ENCODE measurements around the gene BABAM1.
"Not testable (repeated sequence)": the region's sequence is repeated elsewhere in the genome, so short reads cannot be mapped to it uniquely, and the experiment has no call there.

BABAM1 gene

DNA sequence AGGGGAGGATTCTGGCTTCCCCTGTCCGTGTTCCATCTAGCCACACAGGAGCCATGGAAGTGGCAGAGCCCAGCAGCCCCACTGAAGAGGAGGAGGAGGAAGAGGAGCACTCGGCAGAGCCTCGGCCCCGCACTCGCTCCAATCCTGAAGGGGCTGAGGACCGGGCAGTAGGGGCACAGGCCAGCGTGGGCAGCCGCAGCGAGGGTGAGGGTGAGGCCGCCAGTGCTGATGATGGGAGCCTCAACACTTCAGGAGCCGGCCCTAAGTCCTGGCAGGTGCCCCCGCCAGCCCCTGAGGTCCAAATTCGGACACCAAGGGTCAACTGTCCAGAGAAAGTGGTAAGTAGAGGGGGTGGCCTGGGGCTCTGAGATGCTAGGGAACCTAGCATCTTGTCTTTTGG, 1.5 kb downstream of the BABAM1 start:
- no peak for DNase-seq (ENCODE audit: low read depth in 2 of 2)

DNA sequence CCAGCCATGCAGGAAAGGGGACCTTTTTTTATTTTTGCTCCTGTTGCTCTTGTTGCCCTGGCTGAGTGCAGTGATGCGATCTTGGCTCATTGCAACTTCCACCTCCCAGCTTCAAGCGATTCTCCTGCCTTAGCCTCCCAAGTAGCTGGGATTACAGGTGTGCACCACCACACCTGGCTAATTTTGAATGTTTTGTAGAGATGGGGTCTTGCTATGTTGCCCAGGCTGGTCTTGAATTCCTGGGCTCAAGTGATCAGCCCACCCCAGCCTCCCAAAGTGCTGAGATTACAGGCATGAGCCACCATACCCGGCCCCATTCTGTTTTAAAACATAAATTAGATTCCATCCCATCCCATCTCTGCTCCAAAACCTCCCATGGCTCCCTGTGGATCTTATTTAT, 7.6 kb downstream of the BABAM1 start:
- not testable (repeated sequence) for DNase-seq (ENCODE audit: low read depth in 2 of 2)

DNA sequence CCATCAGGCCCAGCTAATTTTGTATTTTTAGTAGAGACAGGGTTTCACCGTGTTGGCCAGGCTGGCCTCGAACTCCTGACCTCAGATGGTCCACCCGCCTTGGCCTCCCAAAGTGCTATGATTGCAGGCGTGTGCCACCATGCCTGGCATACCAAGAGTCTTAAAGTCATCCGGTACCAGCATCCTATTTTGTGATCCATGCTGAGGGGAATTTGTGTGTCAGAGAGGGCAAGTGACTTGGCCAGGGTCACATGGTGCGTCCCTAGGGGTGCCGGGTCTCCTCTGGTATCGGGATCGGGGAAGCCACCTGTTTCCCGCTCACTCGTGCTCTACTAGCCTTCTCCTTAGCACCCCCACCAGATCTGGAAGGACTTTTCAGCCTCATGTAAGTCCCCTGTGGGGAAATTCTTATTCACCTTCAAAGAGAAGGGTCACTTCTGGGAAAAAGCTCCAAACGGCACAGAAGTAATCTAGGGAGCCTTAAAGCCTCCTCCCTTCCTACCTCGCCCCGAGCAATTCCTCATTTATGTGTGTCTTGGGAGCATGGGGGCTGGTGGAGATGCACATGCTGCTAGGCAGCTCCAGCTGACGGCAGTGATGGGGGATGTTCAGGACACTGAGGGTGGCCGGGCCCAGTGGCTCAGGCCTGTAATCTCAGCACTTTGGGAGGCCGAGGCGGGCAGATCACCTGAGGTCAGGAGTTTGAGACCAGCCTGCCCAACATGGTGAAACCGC, 8.4 kb downstream of the BABAM1 start:
- DNase-seq (ENCODE audit: low read depth in 2 of 2) = no peak

DNA sequence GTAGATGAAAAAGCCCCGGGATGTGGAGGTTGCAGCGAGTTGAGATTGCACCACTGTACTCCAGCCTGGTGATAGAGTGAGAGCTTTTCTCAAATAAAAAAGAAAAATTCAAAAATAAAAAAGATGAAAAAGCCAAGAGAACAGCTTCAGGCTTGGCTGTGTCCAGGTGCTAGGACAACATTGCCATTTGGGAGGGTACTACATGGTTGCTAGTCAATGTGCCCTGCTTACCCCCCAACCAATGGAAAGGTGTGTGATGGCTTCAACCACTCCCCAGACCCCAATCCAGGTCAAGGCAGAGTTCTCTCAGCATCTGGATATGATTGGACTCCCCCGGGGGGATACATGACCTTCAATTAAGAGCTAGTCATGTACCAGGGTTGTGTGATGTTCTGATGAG, 12.2 kb downstream of the BABAM1 start:
- no peak for DNase-seq (ENCODE audit: low read depth in 2 of 2)

DNA sequence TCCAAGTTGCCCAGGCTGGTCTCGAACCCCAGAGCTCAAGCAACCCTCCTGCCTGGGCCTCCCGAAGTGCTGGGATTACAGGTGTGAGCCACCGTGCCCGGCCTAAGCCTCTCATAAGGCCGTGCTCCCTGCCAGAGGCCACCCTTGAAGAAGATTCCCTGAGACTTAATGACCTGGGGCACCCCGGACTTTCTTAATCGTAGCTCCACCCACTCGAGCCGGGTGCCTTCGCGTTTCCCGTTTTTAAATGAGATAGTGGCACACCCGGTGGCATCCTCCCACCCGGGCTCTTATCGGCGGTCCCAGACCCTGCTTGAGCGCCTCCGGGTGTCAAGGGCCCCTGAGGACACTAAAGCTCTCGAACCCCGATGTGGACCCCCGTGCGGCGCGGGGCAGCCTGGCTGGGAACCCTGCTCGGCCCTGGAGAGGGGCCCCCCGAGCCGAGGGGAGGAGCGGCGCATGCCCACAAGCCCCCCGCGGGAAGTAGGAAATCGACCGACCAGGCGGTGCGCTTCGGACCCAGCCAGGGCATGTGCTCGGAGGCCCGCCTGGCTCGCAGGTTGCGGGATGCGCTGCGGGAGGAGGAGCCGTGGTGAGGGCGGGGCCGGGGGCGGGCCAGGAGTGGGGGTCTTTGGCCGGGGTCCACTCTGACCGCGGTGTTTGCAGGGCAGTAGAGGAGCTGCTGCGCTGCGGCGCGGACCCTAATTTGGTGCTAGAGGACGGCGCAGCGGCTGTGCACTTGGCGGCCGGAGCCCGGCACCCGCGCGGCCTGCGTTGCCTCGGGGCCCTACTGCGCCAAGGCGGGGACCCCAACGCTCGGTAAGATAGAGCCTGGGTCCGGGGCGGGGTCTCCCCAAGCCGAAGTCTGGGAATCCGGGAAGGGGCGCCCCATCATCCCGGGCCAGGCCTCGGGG, 14.4 kb downstream of the BABAM1 start, which contains the start of gene ANKLE1:
Gene ANKLE1 (plus strand): TSS at position 511 of the 914 bp plus-strand sequence. CDS start 20 bp downstream, at position 531.
- DNase-seq (ENCODE audit: low read depth in 2 of 2) = no peak

DNA sequence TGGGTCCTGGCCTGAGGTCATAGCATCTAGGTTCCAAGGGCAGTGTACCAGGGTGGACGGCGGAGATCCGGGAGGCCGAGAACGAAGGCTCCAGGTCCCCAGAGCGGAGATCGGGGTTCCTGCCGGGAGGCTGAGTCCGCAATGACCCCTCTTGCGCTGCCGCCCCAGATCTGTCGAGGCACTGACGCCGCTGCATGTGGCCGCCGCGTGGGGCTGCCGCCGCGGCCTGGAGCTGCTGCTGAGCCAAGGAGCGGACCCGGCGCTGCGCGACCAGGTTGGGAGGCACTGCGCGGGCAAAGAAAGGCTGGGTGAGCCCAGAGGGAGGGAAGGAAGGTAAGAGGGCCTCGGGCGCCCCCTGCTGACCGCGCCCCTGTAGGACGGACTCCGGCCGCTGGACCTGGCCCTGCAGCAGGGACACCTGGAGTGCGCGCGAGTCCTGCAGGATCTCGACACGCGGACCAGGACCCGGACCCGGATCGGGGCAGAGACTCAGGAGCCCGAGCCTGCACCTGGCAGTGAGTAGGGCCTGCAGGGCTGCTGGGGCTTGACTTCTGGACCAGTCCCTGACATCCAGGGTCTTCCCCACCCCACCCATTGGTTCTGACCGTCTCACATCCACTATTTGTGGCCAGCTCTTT, 15.4 kb downstream of the BABAM1 start:
- DNase-seq (ENCODE audit: low read depth in 2 of 2) = peak; percentile 50 to 62

DNA sequence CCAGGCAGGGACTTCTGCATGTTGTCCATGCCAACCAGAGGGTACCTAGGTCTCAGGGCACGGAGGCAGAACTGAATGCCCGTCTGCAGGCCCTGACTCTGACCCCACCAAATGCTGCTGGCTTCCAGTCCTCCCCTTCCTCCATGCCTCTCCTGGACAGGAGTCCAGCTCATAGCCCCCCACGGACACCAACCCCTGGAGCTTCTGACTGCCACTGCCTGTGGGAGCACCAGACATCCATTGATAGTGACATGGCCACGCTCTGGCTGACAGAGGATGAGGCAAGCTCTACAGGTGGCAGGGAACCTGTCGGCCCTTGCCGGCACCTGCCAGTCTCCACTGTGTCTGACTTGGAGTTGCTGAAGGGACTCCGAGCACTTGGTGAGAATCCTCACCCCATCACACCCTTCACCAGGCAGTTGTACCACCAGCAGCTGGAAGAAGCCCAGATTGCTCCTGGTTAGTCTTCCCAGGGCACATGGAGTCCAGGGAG, 16.3 kb downstream of the BABAM1 start:
- no peak for DNase-seq (ENCODE audit: low read depth in 2 of 2)

DNA sequence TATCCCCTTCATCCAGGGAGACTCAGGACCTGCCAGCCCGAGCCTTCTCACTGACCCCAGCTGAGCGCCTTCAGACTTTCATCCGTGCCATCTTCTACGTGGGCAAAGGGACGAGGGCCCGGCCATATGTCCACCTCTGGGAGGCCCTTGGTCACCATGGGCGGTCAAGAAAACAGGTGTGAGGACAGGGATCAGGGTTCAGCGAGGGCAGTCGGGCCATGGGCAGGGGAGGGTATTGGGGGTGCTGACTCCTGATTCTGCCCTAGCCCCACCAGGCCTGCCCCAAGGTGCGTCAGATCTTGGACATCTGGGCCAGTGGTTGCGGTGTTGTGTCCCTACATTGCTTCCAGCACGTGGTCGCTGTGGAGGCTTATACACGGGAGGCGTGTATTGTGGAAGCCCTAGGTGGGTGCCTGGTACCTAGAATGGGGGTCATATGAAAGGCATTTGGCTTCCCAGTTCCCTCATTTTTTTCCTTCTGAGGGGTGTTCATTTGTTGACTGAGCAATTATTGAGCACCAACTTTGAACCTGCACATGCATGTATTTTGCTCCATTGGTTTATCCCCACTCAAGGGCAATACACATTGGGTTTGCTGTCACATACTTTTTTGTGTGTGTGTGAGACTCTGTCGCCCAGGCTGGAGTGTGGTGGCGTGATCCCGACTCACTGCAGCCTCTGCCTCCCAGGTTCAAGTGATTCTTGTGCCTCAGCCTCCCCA, 18.3 kb downstream of the BABAM1 start:
- DNase-seq (ENCODE audit: low read depth in 2 of 2) = no peak

DNA sequence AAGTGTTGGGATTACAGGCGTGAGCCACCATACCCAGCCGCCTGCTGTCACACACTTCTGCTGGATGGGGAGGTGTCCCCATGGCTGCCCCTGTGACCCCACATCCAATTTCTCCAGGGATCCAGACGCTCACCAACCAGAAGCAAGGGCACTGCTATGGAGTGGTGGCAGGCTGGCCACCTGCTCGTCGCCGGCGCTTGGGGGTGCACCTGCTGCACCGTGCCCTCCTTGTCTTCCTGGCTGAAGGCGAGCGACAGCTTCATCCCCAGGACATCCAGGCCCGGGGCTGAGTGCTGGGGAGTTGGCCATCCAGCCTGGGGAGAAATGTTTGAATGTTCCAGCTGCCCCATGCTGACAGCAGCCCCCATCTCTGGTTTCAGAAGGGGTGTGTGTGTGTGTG, 19.0 kb downstream of the BABAM1 start:
- no peak for DNase-seq (ENCODE audit: low read depth in 2 of 2)

DNA sequence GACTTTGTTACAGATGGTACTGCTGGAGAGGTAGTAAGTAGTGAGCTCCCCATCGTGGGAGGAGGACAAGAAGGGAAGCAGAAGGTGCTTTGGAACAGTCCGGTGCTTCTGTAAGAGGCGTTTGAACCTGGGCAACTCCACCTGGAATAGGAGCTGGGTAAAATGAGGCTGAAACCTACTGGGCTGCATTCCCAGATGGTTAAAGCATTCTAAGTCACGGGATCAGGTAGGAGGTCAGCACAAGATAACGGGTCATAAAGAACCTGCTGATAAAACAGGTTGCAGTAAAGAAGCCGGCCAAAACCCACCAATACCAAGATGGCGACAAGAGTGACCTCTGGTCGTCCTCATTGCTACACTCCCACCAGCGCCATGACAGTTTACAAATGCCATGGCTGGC, 19.5 kb downstream of the BABAM1 start:
- DNase-seq (ENCODE audit: low read depth in 2 of 2) = no peak

DNA sequence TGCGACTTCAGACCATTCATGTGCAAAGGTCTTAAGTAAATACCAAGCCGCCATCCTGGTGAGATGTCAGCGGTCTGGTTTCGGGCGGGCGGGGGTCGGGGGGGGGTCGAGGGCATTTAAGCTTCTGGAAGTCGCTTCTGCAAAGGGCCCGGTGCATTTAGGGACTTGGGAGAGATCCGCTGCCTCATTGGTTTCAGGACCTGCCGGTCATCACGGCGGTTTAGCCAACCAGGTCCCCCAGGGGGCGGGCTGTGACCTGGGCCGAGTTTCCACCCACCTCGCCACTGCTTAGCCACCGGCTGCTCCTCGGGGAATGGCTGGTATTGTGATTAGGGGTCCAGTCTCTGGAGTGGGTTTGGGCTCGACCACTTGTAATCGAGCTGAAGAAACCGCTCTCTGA, 22.2 kb downstream of the BABAM1 start:
- no peak for DNase-seq (ENCODE audit: low read depth in 2 of 2)

DNA sequence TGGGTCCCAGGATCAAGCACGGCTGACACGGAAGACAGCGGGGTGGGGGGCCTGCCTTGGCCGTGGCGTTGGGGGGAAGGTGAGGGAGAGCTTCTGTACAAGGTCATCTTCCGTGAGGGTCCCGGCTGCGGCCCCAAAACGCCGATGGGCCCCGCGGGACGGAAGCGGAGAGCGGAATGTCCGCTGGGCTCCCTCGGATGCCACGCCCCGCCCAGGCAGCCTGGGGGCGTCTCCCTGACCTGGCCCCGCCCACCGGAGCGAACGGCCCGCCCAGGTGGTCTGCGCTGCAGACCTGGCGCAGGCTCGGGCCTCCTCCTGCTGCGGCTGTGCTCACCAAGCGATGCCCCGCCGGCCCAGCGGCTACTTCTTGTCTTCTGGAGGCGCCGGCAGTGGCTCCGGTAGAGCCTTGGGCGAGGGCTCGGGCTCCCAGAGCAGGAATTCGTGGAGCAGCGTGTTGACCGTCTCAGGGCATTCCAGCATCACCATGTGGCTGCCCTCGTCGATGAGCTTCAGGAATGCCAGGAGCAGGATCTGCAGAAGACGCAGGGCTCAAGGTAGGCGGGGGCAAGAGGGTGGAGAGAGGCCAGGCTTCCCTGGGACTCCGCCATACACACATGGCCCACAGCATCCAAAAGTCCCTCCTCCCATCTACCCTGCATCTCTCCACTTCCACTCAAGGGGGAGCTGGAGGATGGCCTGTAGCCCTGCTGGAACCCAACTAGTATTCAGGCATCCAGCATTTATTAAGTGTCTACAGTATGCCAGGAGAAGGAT, 25.2 kb downstream of the BABAM1 start:
- DNase-seq (ENCODE audit: low read depth in 2 of 2) = peak; percentile 56 to 59

DNA sequence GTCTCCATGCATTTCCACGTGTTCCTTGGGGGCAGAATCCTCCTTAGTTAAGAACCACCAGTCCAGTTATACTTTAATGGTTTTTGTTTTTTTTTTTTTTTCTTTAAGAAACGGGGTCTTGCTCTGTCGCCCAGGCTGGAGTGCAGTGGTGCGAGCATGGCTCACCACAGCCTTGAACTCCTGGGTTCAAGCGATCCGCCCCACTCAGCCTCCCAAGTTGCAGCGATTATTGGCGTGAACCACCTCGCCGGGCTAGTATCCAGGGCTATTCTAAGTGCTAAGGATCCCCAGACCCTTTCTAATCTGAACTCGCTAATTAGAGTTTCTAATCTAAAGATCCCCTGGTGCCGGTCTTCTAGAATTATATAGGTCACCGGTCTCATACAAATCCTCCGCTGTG, 26.4 kb downstream of the BABAM1 start:
- no peak for DNase-seq (ENCODE audit: low read depth in 2 of 2)

DNA sequence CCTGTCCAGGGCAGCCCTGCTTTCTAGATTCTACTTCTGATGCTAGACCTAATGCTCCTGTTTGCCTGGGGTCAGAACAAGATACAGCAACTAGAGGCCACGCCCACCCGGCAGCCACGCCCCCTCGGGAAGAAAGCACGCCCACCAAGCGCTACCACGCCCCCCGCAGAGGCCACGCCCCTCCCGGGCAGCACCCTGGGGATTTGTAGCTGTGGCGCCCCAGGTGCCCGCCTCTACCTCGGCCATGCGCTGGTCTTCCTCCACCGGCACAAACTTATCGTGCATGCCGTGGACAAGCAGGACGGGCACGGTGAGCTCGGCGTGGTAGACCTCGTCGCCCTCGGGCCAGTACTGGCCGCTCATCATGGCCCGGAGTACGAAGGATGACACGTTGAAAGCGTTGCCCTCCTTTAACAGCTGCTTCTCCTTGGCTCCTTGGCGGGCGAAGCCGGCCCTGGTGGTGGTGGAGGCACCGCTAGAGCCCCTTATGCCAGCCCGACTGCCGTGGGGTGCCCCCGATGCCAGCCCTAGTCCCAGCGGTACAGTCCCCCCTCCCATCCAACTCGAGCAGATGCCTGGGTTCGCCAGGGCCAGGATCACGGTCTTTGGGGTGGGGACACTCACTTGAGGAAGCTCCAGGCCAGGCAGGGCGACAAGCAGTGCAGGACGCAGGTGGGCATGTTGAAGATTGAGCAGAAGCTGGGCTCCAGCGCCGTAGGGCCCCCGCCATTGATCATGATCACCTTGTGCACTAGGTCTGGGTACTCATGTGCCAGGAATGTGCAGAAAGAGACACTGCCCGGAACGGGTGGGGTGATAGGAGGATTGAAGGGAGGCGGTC, 27.0 kb downstream of the BABAM1 start:
- DNase-seq (ENCODE audit: low read depth in 2 of 2) = no peak

DNA sequence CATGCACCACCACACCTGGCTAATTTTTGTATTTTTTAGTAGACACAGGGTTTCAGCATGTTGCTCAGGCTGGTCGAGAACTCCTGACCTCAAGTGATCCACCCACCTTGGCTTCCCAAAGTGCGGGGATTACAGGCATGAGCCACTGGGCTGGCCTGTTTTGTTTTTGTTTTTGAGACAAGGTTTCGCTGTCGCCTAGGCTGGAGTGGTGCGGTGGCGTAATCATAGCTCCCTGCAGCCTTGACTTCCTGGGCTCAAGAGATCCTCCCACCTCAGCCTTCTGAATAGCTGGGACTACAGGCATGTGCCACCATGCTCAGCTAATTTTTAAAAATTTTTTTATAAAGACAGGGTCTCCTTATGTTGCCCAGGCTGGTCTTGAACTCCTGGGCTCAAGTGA, 28.3 kb downstream of the BABAM1 start:
- DNase-seq (ENCODE audit: low read depth in 2 of 2) = not testable (repeated sequence)

DNA sequence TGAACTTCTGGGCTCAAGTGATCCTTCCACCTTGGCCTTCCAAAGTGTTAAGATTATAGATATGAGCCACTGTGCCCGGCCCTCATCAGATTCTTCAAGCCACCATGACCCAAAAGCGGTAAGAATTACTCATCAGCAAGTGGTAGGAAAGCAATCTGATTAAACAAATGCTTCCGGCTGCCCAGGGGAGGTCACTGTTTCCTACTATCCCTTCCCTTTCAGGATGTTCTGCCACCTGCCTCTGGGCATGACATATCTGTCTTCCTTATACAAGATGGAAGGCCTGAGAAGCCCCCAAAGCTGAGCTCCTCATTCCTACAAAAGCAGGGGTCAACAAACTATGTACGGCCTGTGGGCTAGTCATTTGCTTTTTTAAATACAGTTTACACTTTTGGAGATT, 29.0 kb downstream of the BABAM1 start:
- no peak for DNase-seq (ENCODE audit: low read depth in 2 of 2)

DNA sequence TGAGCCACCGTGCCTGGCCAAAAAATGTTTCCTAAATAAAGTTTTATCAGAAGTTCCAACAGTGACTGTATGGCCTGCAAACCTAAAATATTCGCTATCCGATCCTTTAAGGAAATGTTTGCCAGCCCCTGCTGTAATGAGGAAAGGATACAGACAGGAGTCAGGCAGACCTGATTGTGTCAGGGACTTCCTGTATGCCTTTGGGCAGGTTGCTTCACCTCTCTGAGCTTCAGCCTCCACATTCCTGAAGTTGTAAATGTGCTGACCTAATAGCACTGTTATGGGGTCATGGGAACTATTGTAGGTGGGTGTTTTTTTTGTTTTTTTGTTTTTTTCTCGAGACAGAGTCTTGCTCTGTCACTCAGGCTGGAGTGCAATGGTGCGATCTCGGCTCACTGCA, 29.7 kb downstream of the BABAM1 start:
- no peak for DNase-seq (ENCODE audit: low read depth in 2 of 2)

DNA sequence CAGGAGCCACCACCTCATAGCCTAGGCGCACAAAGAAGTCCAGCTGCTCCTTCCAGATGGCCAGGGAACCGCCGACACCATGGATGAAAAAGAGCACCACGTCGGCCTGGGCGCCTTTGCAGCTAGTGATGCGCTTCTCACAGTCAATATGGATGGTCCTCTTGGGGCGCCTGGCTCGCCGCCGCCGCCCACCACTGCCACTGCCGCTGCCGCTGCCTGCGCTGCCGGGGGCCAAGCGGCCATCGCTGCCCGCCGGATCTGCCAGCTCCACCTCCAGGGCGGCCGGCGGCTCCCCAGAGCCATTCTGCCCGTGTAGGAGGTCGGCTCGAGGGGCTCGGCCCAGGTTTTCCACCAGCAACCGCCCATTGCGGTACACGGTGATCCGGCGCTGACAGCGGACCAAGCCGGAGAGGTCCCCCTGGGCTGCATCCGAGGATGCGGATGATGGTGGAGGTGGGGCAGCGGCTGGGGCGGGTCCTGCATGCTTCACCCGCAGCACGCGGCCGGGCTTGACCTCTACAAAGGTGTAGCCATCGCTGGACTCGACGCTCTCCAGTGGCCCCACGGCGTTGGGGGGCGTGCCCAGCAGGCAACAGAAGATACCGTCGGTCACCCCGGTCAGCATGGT, 33.9 kb downstream of the BABAM1 start:
- DNase-seq (ENCODE audit: low read depth in 2 of 2) = no peak

DNA sequence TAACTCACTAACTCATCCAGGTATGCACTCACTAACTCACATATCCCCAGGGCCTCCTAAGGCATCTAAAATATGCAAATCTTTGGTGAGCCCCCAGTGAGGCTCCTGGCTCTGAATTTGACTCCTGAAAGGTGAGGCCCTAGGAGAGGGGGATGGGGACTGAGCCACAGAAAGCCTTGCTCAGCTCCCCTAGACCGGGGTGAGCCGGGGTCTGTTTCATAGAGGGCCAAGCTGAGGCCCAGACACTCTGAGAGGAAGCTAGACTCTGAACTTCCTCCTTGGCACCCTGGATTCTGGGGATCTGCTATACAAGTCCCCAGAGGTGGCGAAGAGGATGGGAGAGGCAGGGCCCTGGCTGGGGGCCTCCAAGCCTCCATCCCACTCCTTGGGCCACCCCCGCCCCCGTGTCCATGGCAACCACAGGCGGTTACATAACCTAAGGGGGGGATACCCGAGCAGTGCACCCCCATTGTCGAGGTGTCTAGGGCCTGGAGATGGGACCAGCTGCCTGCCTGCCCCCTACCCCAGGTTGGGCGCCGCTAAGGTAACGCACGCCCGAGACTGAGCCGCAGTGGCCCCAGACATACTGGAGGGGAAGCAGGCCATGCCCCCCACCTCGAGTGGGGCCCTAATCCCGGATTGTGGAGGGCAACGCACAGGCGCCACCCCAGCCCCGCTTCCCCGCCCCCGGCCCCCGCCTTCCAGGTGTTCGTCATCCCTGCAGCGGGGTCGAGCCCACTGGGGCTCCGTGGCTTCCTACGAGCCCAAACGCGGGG, 35.3 kb downstream of the BABAM1 start:
- DNase-seq (ENCODE audit: low read depth in 2 of 2) = no peak
